GM21423 (cell line): ENCODE measurements around the gene MYOM3.

ENCODE experiments used
- ATAC-seq: cut with Tn5 transposase; IDR thresholded peaks from one replicate; pipeline ENCODE4 v1.9.1; 2021; ENCODE audit warnings: mild to moderate bottlenecking, moderate library complexity; ENCODE audit not compliant: unreplicated experiment

MYOM3 gene

DNA sequence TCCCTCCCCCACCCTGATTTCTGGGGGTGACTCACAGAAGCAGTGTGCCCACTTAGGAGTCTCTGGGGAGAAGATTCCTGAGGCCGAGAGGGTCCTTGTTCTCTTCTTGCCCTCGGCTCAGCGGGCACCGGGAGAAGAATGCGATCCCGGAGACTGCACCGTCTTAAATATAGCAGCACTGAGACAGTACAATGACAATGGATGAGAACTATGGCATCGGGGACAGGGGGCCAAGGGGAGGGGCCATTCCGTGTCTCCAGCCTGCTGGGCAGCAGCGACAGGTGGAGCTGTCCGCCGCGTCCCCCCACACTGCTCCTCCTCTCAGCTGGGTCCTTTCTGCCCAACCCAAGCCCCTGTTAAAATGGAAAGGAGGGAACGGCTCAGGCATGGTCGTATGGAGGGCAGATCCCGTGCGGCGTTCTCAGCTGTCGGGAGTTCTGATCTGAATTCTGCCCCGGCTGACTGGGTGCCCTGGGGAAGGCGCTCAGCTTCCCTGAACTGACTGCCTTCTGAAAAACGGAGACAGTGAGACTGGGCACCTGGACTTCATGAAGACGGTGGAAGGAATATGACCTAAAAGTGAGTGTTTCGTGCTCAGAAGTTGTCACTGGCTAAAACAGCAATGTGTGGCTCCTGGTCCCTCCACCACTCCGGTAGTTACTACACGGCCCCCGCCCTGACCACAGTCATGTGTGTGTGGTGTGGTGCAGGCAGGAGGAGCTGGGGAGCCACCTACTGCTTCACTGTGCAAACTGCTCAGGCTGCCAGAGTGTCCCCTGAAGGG is at the start of gene MYOM3:
Gene MYOM3, minus strand, starts transcription at position 140 of the 784 bp plus-strand sequence. CDS start 3,499 bp downstream, outside the sequence.
- ATAC-seq = no peak

DNA sequence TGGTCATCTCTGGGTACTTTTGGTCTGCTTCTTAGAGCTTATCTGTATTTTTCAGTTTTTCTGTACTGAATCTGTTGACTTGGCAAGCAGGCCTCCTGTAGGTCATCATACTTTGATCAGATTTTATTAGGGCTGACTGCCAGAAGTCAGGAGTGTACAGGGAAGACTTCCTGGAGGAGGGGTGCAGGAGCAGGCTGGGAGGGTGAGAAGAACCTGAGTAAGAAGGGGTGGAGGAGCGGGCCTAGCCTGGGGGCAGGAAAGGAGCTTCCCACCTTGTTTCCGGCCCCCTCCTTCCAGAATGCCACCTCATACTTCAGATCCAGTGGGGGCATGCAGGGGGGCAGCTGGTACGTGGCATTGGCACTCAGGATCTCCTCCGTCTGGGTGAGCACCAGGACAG is 49.3 kb upstream of the MYOM3 start:
- no peak for ATAC-seq

DNA sequence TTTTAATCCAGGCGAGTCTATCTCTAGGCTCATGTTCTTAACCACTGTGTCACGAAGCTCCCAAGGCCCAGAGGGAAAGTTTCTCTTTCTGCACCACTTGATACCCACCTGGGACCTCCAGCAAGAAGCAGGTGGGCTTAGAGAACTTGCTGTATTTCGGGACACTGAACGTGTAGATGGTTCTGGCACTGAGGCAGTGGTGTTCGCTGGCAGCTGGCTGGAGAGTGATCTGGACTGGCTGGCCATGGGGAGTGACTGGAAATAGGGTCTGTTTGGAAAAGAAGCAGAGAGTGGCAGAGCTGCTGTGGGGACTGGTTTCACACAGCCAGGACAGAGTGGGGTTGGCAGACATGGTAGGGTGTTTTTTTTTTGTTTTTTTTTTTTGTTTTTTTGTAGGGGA is 47.4 kb upstream of the MYOM3 start:
- ATAC-seq = no peak

DNA sequence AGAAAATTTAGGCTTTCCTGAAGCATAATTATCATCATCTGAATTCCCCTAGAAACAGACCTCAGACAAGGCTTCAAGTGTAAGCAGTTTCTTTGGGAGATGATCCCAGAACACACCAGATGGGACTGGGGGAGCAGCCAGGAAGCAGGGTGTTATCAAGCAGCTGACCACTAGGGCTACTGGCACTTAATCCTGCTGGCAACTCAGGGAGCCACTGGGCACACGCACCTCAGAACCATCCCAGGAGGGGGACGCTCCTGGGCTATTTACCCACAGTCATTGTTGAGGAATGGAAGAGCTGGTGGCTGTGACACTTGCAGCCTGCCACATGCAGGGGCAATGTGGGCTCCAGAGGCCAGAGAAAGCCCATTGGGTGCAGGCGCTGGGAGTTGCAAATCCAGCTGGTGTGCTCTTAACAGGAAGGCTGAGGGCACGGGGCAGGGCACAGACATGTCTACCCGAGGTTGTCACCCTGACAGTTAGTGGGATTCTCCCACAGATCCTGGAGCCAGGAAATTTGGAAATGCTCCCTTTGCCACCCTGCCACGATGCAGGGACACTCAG is 46.1 kb upstream of the MYOM3 start:
- ATAC-seq = no peak

DNA sequence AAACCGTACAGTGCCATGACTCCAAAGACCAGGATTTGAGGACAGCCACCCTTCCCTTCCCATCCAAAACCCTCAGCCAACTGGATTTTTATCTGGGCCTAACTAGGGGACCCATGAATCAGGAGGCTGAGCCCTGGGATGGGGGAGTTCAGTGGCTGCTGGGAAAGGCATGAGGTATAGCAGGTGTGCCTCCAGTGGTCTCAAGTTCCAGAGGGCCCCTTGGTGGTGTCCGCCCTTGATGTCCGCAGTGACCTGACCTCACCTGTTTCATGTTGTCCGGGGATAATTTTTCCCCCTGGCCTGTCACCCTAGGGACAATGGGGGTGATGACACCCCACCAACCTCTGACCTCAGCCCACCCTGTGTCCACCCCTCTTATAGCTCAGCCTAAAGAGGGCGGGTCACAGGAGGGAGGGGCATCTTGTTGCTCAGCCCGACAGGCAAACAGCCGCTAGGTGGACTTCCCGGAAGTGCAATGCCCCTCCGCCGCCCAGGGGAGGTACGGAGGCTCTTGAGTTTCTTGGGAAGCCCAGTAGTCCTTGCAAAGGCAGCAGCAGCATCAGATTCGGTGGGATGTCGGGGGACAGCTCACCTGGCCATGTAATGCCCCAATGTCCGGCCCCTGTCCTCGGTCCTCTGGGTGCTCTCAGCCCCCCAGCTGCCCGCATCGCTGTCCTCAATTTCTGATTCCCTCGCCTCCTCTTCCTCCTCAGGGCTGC is 44.8 kb upstream of the MYOM3 start:
- no peak for ATAC-seq

DNA sequence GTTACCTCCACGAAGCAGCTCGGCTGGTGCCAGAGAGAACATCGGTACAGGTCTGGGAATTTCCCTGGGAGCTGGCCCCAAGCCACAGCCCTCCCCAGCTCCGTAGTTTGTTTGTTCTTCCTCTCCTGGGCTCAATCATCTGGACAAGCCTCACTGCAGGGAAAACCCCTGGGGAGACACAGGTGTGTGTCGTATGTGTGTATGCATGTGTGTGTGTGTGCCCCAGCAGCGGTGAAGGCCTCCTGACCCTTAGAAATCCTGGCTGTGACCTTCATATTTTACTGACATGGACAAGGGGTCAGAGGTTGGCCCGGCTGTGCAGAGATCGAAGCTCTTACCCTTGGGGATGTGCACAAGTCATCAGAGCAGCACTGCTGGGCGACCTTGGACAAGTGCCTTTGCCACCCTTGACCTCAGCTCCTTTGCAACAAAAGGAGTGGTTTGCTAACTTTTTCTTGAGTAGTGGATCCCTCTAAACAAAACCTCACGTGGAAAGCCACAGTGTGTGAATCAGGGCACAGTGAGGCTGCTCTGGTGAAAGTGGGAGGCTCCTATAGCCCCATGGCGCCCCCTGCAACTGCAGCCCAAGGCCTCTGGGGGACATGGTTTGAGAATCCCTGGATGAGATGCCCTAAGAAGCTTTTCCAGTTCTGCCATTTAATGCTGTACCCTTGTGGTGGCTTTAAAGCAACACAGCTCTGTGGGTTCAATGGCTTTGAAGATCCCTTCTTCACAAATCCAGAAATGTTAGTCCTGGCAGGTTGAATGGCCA is 43.3 kb upstream of the MYOM3 start:
- no peak for ATAC-seq

DNA sequence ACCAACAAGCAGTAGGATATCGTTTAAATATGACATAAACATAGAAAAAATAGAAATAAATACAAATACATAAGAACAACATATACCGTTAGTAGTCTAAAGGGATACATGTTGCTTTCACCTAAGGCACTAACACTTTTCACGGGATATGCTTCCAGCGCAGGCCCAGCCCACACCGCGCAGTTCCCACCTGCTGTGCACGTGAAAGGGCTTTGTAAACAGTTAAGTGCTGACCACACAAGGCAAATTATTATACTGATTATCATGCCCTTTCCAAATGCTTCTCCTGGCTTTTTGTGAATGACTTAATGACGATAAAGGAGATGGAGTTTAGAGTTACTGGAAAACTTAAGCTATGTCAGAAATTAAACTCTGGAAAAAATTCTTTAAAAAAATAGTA is 42.3 kb upstream of the MYOM3 start:
- ATAC-seq = no peak

DNA sequence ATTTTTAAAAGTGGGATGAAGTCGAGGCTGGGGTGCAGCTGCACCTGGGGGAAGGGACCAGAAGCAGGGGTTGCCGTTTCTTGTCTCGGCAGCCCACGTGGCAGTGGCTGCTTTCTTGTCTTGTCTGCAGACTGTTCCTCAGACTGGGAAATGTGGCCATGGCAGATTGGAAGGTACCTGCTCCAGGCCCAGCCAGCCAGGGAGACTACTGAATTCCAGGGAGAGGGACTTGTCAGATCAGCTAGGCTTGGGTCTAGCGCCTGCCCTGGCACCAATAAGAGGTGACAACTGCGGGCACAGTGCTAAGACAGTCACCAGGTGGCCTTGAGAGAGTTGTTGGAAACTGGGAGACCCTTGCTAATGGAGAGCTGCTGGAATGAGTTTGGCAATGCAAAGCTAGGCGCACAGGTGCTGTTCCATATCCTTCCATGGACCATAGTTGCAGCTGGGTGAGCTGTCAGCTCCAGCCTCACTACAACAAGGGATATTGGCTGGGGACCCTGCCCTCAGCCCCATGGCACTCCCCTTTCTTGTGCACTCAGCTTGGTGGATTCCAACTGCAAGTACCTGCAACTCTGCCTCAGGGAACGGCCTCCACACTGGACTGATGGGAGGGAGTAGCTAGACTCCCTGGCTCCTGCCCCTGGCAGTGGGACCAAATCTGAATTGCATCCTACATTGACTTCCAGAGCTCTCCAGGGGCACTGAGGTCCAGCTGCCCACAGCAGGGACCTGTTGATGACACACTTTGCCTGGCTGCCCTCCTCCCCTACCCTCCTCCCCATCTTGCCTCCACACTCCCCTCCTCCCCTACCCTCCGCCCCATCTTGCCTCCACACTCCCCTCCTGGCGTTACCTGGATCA is 40.9 kb upstream of the MYOM3 start:
- no peak for ATAC-seq

DNA sequence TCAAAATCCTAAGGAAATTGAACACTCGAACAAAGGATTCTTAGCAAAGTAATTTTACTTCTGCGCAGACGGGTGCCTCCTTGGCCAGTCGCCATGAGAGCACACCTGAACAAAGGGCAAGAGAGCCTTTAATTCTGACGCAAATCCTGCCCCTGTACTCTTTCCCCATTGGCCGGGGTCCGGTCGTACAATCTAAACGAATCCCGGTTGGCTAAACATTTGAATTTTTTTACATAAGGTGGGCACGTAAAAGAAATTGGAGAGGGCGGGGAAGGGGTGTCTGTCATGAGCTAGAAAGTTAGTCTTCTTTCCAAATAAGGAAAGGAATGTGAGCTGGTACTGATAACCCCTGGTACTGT is 39.2 kb upstream of the MYOM3 start:
- ATAC-seq = no peak

DNA sequence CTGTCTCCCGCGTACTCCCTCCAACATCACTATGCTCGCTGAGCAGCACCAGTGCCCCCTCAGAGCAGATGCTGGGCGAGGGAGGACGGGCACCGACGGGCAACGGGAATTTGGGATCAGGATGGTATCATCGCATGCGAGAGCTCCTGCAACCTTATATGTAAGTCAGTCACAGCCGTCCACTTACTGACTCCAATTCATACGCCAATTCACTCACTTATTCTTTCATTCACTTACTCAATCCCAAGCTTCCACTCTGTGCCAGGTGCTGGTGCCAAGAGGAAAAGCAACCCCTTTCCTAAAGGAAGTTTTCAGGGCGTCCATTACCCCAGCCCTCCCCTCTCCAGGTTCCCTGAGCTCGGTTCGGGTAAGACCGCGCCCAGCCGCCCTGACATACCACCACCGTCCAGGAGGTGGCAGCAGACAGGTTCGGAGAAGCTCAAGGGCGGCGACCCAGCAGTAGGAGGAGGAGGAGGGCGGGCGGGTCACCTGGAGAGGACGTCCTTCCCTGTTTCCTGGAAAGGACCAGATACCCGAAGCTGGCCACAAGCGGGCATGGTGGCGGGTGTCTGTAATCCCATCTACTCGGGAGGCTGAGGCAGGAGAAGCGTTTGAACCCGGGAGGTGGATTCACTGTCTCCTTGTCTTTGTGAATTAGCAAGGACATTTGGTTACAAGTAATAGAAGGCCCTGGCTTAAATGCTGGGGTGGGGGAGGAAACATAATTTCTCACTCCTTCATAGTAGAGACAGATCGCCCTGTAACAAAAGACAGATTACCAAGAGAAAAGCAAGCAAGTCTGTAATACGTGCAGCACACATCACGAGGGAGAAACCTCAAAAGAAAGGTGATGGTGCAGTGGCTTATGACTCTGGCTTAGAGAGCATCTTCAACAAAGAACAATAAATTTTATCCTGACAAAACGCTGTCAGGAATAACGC is 38.6 kb upstream of the MYOM3 start:
- no peak for ATAC-seq

DNA sequence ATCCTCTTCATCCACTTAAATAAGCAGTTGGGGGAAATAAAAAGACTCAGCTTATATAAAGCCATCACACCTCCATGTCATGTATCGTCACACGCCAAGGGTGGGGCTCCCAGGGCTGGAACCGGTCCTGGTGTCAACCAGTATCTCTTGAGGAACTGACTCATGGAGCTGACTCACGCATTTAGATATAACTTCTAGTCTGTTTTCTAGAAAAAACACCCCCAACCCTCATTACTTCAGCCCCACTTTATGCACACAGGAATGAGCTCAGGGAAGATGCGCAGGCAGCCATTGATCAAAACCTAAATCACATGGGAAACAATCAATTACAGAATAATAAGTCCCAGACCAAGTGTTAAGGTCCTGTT is 37.9 kb upstream of the MYOM3 start:
- ATAC-seq = no peak

DNA sequence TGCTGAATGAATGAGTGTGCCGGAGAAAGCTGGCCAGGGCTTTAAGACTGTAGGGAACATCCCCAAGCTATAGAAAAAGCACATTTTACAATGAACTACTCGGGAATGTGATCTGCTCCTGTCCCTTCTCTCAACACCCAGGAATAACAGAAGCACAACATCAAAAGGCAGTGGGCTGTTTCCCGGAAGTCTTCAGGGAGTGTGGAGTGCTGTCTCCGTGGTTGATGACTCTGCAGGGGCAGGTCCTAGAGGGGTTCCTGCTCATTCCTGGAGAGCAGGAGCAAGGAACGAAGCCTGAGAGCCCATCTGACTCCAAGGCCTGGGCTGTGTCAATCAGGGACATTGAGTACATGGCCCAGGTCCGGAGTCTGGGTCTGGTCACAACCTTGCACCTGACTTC is 35.9 kb upstream of the MYOM3 start:
- ATAC-seq = no peak

DNA sequence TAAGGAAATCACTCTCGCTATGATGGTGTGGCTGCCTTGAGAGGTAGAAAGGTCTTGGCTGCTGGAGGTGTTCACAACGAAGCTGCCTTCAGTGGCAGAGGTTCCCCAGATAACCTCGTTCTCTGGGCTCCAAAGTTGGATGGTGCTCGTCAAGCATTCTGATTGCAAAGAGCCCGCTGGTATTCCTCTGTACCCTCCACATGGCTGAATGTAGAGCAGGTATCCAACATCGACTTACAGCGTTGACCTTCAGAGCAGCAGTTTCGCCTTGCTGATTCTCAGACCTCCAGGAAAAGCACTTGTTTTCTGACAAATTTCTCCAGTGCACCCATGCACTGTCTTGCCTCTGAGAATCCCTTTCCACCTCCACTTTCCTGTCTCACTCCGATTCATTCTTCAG is 35.3 kb upstream of the MYOM3 start:
- ATAC-seq = no peak

DNA sequence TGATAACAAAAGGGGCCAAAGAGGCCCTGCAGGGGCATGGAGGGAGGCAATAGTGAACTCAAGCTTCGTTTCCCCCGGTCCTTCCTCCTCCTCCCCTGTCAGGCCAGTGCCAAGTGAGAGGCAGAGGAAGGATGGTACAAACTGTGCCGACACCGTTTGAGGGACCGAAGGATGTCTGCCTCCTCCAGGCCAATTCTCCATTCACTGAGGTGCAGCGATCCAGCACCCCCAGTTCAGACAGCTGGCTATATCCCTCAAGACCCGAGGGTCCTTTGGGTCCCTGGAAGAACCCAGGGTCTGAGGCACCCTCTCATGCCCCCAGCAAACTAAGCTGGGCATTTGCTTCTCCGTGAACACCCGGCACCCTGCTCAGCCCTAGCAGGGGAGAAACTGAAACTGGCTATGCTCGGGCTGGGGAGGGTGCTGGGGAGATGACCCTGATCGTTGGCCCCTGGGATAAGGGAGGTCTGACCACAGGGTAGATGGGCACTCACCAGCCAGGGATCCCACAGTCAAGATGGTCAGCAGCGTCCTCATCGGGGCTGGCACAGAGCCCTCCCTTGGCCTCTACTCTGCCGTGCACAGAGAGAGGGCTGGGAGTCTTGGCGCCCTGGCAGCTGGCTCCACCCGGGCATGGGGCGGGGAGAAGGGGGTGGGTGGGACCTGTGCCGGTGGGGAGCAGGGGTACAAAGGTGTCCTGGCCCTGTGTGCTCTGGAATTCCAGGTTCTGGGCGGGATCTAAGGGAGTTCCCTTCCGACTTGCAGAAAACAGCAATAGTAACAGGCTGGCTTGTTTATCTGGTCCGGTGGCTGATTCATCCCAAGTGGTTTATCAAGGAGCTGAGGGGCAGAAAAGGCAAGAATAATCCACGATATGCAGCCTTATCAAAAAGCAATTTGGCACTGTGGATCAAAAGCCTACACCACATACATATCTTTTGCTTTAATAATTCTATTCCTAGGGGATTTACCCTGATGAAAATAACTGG is 30.9 kb upstream of the MYOM3 start, which contains the start of gene IL22RA1:
Gene IL22RA1, minus strand, starts transcription at position 595 of the 989 bp plus-strand sequence. Its CDS starts 58 bp downstream, at position 537.
- no peak for ATAC-seq

DNA sequence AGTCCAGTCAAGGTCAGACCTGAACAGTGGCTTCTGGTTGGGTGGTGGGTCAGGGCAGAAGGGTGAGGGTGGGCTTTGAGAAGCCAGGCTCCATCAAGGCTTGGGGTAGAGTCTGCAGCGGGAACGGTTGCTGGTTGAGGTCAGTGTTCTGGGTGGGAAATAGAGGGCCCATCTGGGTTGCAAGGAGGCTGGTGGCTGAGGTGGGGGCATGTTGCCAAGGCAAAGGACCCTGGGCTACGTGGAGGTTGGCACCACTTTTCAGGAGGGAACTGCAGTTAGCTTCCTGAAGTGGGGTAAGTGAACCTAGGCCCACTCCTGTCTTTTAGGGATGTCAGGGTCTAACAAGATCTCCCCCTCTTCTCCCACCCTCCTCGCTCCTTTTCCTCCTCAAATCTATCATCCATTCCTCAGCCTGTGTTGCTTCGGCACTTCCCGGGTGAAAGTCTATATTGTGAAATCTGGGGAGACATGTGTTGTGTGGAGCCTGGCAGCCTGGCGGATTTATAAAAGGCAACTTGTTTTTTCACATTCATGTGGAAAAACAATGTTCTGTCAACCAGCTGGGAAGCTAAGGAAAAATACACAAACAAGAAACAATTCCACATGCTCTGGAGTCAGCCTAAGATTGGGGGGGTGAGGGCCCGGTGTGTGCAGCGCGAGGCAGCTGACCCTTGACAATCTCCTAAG is 29.5 kb upstream of the MYOM3 start:
- ATAC-seq = no peak

DNA sequence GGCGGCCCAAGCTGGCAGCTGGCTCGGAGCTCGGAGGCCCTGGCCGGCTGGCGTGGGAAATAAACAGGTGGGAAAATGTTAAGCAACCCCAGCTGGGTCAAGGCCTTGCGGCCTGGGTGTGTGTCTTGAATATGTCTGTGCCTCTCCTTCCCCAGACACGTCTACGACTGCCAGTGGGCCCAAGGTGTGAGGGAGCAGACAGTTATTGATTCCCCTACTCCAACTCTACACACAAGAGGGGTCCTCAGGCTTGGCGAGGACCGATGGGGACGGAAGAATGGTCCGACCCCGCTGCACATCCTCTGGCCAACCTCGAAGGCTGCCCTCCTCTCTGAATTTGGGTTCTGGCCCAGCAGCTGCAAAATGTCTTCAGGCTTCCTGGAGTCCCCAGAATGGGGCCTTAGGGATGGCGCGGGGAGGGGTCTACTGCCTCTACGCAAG is 28.8 kb upstream of the MYOM3 start:
- no peak for ATAC-seq

DNA sequence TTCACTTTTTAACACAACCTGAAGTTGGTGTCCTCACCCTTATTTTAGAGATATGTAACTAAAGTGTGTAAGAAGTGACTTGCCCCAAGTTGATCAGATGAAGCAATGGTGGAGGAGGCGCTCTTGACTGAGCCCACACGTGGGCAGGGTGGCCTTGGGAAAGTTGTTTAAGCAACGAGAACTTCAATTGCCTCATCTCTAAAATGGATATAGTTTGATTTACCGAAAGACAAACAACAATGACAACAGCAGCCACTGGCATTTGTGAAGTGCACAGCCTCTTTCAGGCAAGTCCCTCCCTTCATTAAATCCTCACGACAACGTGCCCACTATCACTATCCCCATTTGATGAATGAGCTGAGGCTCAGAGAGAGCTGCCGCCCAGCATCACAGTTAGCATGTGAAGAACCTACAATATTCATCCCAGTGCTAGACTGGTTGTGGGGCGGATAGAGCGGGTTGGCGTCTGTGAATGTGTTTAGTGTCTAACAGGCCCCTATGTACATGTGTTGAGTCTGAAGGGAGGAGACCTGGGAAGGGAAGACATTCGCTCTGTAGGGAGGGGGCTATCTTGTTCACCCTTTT is 28.0 kb upstream of the MYOM3 start:
- no peak for ATAC-seq
